HCT116 (cell line): ENCODE data around the gene HSD17B1. TPM values are rescaled to one million over a fixed set of nuclear protein-coding genes. Genes with fewer than 3 reads are reported as not detected.

Experiments used
- ATAC-seq: fragments of 200-7000 bp; cut with Tn5 transposase; 2 replicates; pipeline ENCODE4 v1.9.1; 2020; ENCODE audit warnings: mild to moderate bottlenecking, moderate library complexity
- BruUV-seq: library from RNA; stranded (reverse); fragments of 400-500 nt; replicated peaks from 2 replicates; lab custom pipeline; 2021; lab: Mats Ljungman, UMichigan
- CTCF ChIA-PET: fragments of 300-600 bp; sonication (Branson Sonifier 250); formaldehyde crosslinking; loops from one replicate; lab custom pipeline; 2021; ENCODE audit warnings: antibody characterized with exemption; lab: Charles Lee
- POLR2A ChIA-PET: fragments of 300-600, 350-600 bp; sonication (Branson Sonifier 250); formaldehyde crosslinking; loops from one replicate; lab custom pipeline; 2021; ENCODE audit warnings: antibody characterized with exemption; lab: Charles Lee
- RAD21 ChIA-PET, 2 experiments: fragments of 300-600 bp; sonication (Branson Sonifier 250); formaldehyde crosslinking; loops; one replicate each; lab custom pipeline; 2023; ENCODE audit warnings: low total read pairs in 2 of 2; ENCODE audit not compliant: uncharacterized antibody in 2 of 2, unreplicated experiment in 2 of 2, low non-redundant PET in 1 of 2; lab: Charles Lee
- DNase-seq: peaks from one replicate; pipeline ENCODE4 v3.0.0-alpha.2; 2010; ENCODE audit warnings: low read depth, low spot score
- H2AFZ ChIP-seq: fragments of 200-600 bp; shearing (Covaris generic), sonication (generic); 2 replicates; pipeline ENCODE4 v1.6.1; 2017; ENCODE audit warnings: low read depth, mixed run types, mixed read lengths, antibody characterized with exemption, low read length; ENCODE audit not compliant: poor library complexity, severe bottlenecking
- H3K27ac ChIP-seq: 2 replicates; pipeline ENCODE4 v1.5.1; 2012; ENCODE audit warnings: low read depth, low read length
- H3K27me3 ChIP-seq: fragments of 200-600 bp; sonication (generic); 2 replicates; pipeline ENCODE4 v1.6.1; 2016; ENCODE audit warnings: mixed run types, low read length, mixed read lengths; ENCODE audit not compliant: insufficient read depth
- H3K36me3 ChIP-seq, 2 experiments: fragments of 200-500 bp in 1 of 2; fragments of 200-600 bp in 1 of 2; sonication (Bioruptor generic) in 1 of 2; sonication (generic) in 1 of 2; 2 replicates each; pipeline versions ENCODE4 v1.5.1 to v1.6.1; 2014 to 2016; ENCODE audit warnings: low read length in 2 of 2, inconsistent platforms in 1 of 2, mixed read lengths in 1 of 2, mixed run types in 1 of 2; ENCODE audit not compliant: insufficient read depth in 2 of 2, control insufficient read depth in 1 of 2
- H3K4me1 ChIP-seq, 2 experiments: fragments of 200-600 bp in 1 of 2; sonication (generic) in 1 of 2; 2 replicates each; pipeline versions ENCODE4 v1.5.1 to v1.6.1; 2012 to 2017; ENCODE audit warnings: low read length in 2 of 2, inconsistent platforms in 1 of 2, mild to moderate bottlenecking in 1 of 2, mixed read lengths in 1 of 2, mixed run types in 1 of 2, moderate library complexity in 1 of 2; ENCODE audit not compliant: insufficient read depth in 2 of 2, control insufficient read depth in 1 of 2
- H3K4me2 ChIP-seq: fragments of 200-600 bp; sonication (generic); 2 replicates; pipeline ENCODE4 v1.6.1; 2017; ENCODE audit warnings: mixed run types, low read length, mixed read lengths
- H3K4me3 ChIP-seq, 2 experiments: fragments of 200-600 bp in 1 of 2; sonication (generic) in 1 of 2; replicated peaks in 1 of 2; 2 replicates each; pipeline ENCODE4 v1.5.1; 2011 to 2016; ENCODE audit warnings: low read length in 2 of 2, control low read depth in 1 of 2, low read depth in 1 of 2, mild to moderate bottlenecking in 1 of 2, mixed read lengths in 1 of 2, mixed run types in 1 of 2
- H3K79me2 ChIP-seq: fragments of 200-600 bp; sonication (generic); 2 replicates; pipeline ENCODE4 v1.6.1; 2017; ENCODE audit warnings: mild to moderate bottlenecking, mixed run types, low read length, moderate library complexity, mixed read lengths; ENCODE audit not compliant: insufficient read depth
- H3K9ac ChIP-seq: fragments of 200-600 bp; sonication (generic); 2 replicates; pipeline ENCODE4 v1.6.1; 2016; ENCODE audit warnings: low read length, mixed read lengths
- H3K9me2 ChIP-seq: fragments of 200-600 bp; sonication (generic), shearing (Covaris generic); 2 replicates; pipeline ENCODE4 v1.6.1; 2017; ENCODE audit warnings: mixed run types, mild to moderate bottlenecking, moderate library complexity; ENCODE audit not compliant: insufficient read depth
- H3K9me3 ChIP-seq, 2 experiments: fragments of 200-500 bp in 1 of 2; fragments of 200-600 bp in 1 of 2; sonication (Bioruptor generic) in 1 of 2; sonication (generic) in 1 of 2; 2 replicates each; pipeline ENCODE4 v1.6.1; 2014 to 2017; ENCODE audit warnings: low read length in 2 of 2, mixed read lengths in 2 of 2, inconsistent platforms in 1 of 2, low read depth in 1 of 2, mild to moderate bottlenecking in 1 of 2, mixed run types in 1 of 2, moderate library complexity in 1 of 2; ENCODE audit not compliant: control insufficient read depth in 1 of 2, insufficient read depth in 1 of 2
- H4K20me1 ChIP-seq: fragments of 200-600 bp; sonication (generic), shearing (Covaris generic); 2 replicates; pipeline ENCODE4 v1.6.1; 2017; ENCODE audit warnings: mixed run types, mild to moderate bottlenecking, moderate library complexity; ENCODE audit not compliant: insufficient read depth
- CBX3 ChIP-seq: IDR thresholded peaks from 2 replicates; pipeline ENCODE4 v1.6.1; 2012; ENCODE audit warnings: low read depth
- CEBPB ChIP-seq: IDR thresholded peaks from 2 replicates; pipeline ENCODE4 v1.6.1; 2012; ENCODE audit warnings: low read depth
- CTCF ChIP-seq, 3 experiments: fragments of 200-600 bp in 1 of 3; sonication (generic) in 1 of 3; IDR thresholded peaks in 2 of 3; conservative IDR thresholded peaks in 1 of 3; 2 replicates each; pipeline ENCODE4 v1.5.1; 2012 to 2017; ENCODE audit warnings: low read depth in 2 of 3, low read length in 2 of 3, antibody characterized with exemption in 1 of 3, borderline replicate concordance in 1 of 3, control low read depth in 1 of 3, mild to moderate bottlenecking in 1 of 3, mixed read lengths in 1 of 3, mixed run types in 1 of 3, moderate library complexity in 1 of 3; ENCODE audit not compliant: insufficient read depth in 1 of 3
- EGR1 ChIP-seq: IDR thresholded peaks from 2 replicates; pipeline ENCODE4 v1.6.1; 2012; ENCODE audit warnings: low read depth
- EZH2 ChIP-seq: fragments of 200-600 bp; sonication (generic); IDR thresholded peaks from 2 replicates; pipeline ENCODE4 v1.6.1; 2017; ENCODE audit warnings: antibody characterized with exemption, mixed run types
- EZH2phosphoT487 ChIP-seq: fragments of 200-600 bp; IDR thresholded peaks from 2 replicates; pipeline ENCODE4 v1.6.1; 2018; ENCODE audit warnings: antibody characterized with exemption, borderline replicate concordance
- FOSL1 ChIP-seq: IDR thresholded peaks from 2 replicates; pipeline ENCODE4 v1.6.1; 2012; ENCODE audit warnings: low read depth
- JUND ChIP-seq: IDR thresholded peaks from 2 replicates; pipeline ENCODE4 v1.6.1; 2012
- POLR2A ChIP-seq: IDR thresholded peaks from 2 replicates; pipeline ENCODE4 v1.7.0; 2011; ENCODE audit warnings: borderline replicate concordance; ENCODE audit not compliant: insufficient read depth, insufficient read length; ENCODE audit errors: extremely low read depth
- SIN3A ChIP-seq: IDR thresholded peaks from 2 replicates; pipeline ENCODE4 v1.6.1; 2012; ENCODE audit warnings: low read depth
- SRF ChIP-seq: IDR thresholded peaks from 2 replicates; pipeline ENCODE4 v1.6.1; 2012; ENCODE audit warnings: low read depth
- TCF7L2 ChIP-seq: IDR thresholded peaks from 2 replicates; pipeline ENCODE4 v1.7.0; 2011; ENCODE audit warnings: borderline replicate concordance, inconsistent platforms; ENCODE audit not compliant: insufficient read depth, insufficient read length; ENCODE audit errors: extremely low read depth
- YY1 ChIP-seq: IDR thresholded peaks from 2 replicates; pipeline ENCODE4 v1.6.1; 2011; ENCODE audit warnings: low read length, low read depth, moderate library complexity, mild to moderate bottlenecking; ENCODE audit not compliant: insufficient replicate concordance; ENCODE audit errors: extremely low read depth
- intact Hi-C: fragments of 100-400 bp; cut with micrococcal nuclease; formaldehyde crosslinking; loops from 2 replicates; pipeline ENCODE4 v1.10.0; 2022
- total RNA-seq: library from RNA; stranded (reverse); gene quantifications from one replicate; pipeline ENCODE4 v1.2.1, GENCODE V29; 2021; ENCODE audit not compliant: unreplicated experiment
- TF ChIP-seq, protein P1 (sequence below): IDR thresholded peaks from 2 replicates; pipeline ENCODE4 v1.6.1; 2011; ENCODE audit warnings: mild to moderate bottlenecking, low read length, moderate library complexity; ENCODE audit not compliant: insufficient replicate concordance; ENCODE audit errors: extremely low read depth

The HSD17B1 gene
- total RNA-seq, 1 experiment from 2014 or later: 1.4 TPM

GRCh38 chr17:42537826-42538451 lies 14.8 kb upstream of the HSD17B1 start:
- intact Hi-C loops: no loop called here

DNA sequence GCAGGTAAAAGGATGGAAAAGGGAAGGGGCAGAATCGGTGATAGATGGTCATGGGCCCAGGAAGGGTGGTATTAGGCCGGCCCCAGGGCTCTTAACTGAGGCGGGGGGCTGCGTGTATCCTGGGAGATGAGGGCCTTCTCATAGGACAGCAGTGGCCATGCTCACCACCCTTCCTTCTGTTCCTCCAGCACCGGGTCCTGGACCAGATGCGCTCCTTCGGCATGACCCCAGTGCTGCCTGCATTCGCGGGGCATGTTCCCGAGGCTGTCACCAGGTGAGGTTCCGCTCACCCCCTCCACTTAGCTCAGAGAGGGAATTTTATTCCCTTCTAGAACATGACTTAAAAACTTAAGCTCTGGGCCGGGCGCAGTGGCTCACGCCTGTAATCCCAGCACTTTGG lies 14.2 kb upstream of the HSD17B1 start:
- RAD21 ChIA-PET: no interaction called here
- intact Hi-C loops: no loop called here
- Histone ChIP-seq H3K9ac (no peak overlapping the region), H3K27me3 (no peaks in the 10 kb centered on the region), H3K4me1 (peaks cover 19 to 34% of the 10 kb centered on the region in 2 experiments), H3K79me2 (no peaks in the 10 kb centered on the region), H3K4me2 (no peak overlapping the region), H3K4me3 (no peak overlapping the region), H4K20me1 (no peaks in the 10 kb centered on the region), H3K27ac (no peak overlapping the region), H3K9me3 (no peaks in the 10 kb centered on the region), H2AFZ (no peak overlapping the region), H3K36me3 (no peaks in the 10 kb centered on the region; a peak in 1 of 4 replicates), H3K9me2 (no peaks in the 10 kb centered on the region)
- POLR2A ChIA-PET: no interaction called here
- no peak for DNase-seq
- TF ChIP-seq SIN3A (no peak), JUND (no peak), EZH2 (no peak), CBX3 (no peak), FOSL1 (no peak), CTCF (IDR thresholded peaks at IDR 0.05 in 2 of 3, conservative IDR thresholded peaks at IDR 0.05 in 1 of 3; ENCODE audit: borderline replicate concordance in 1 of 3, insufficient read depth in 1 of 3, low read depth in 2 of 3, low read length in 2 of 3) (no peak), EZH2phosphoT487 (no peak), EGR1 (no peak), YY1 (no peak), CEBPB (no peak), SRF (no peak), POLR2A (no peak), TCF7L2 (no peak)
- TF ChIP-seq, protein P1, sequence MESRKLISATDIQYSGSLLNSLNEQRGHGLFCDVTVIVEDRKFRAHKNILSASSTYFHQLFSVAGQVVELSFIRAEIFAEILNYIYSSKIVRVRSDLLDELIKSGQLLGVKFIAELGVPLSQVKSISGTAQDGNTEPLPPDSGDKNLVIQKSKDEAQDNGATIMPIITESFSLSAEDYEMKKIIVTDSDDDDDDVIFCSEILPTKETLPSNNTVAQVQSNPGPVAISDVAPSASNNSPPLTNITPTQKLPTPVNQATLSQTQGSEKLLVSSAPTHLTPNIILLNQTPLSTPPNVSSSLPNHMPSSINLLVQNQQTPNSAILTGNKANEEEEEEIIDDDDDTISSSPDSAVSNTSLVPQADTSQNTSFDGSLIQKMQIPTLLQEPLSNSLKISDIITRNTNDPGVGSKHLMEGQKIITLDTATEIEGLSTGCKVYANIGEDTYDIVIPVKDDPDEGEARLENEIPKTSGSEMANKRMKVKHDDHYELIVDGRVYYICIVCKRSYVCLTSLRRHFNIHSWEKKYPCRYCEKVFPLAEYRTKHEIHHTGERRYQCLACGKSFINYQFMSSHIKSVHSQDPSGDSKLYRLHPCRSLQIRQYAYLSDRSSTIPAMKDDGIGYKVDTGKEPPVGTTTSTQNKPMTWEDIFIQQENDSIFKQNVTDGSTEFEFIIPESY: no peak
- CTCF ChIA-PET: interaction anchor here (2.2 kb wide), 1 partner anchor 10 kb away, joined by 7 read pairs; no protein-coding TSS in a partner anchor
- no peak for ATAC-seq
- no TSS peak for BruUV-seq

More at GRCh38 chr17:42537826-42538451, 14.8 kb upstream of the HSD17B1 start:
- no TSS peak for BruUV-seq
- ChIA-PET RAD21 (no interaction called here), POLR2A (no interaction called here), CTCF (interaction anchor here (2.2 kb wide), 1 partner anchor 10 kb away, joined by 7 read pairs; no protein-coding TSS in a partner anchor)
- Histone ChIP-seq H3K27me3 (no peaks in the 10 kb centered on the region), H3K27ac (no peak overlapping the region), H3K9me3 (no peaks in the 10 kb centered on the region), H2AFZ (no peak overlapping the region), H3K9me2 (no peaks in the 10 kb centered on the region), H3K4me2 (no peak overlapping the region), H3K36me3 (no peaks in the 10 kb centered on the region; a peak in 1 of 4 replicates), H3K4me3 (no peak overlapping the region), H3K4me1 (peaks cover 19 to 34% of the 10 kb centered on the region in 2 experiments), H3K9ac (no peak overlapping the region), H3K79me2 (no peaks in the 10 kb centered on the region), H4K20me1 (no peaks in the 10 kb centered on the region)
- ATAC-seq: no peak
- TF ChIP-seq EZH2phosphoT487: no peak
- no peak for TF ChIP-seq CBX3
- TF ChIP-seq POLR2A: no peak
- no peak for DNase-seq
